HepG2 (cell line): ENCODE results near the gene RAPSN. TPM values are rescaled to one million over a fixed set of nuclear protein-coding genes. Genes with fewer than 3 reads are reported as not detected.

Experiments
- ATAC-seq: fragments of 200-7000 bp; cut with Tn5 transposase; 3 replicates; pipeline ENCODE4 v1.9.1; 2020; ENCODE audit warnings: mild to moderate bottlenecking, moderate library complexity
- BruUV-seq: library from RNA; stranded (reverse); fragments of 400-500 nt; replicated peaks from 2 replicates; lab custom pipeline; 2021; lab: Mats Ljungman, UMichigan
- CTCF ChIA-PET: fragments of 300-600 bp; formaldehyde crosslinking; extraction: SDS; loops from one replicate; lab custom pipeline; 2021; ENCODE audit warnings: low total read pairs, inconsistent platforms, low intra/inter-chr PET ratio; lab: Yijun Ruan, JAX
- POLR2A ChIA-PET: fragments of 350-600 bp; sonication (Branson Sonifier 250); formaldehyde crosslinking; loops from one replicate; lab custom pipeline; 2020; ENCODE audit warnings: antibody characterized with exemption, inconsistent platforms; lab: Yijun Ruan, JAX
- DNase-seq: peaks from one replicate; pipeline ENCODE4 v3.0.0-alpha.2; 2015; ENCODE audit warnings: low spot score
- FAIRE-seq: peaks from 3 replicates; lab custom pipeline; 2011; peaks lifted over from hg19 to GRCh38; lab: Jason Lieb, UNC
- H2AFZ ChIP-seq: one replicate; pipeline ENCODE4 v1.6.1; 2011; ENCODE audit warnings: low read length, inconsistent platforms
- H3K27ac ChIP-seq: fragments of 300-600 bp; 3 replicates; pipeline ENCODE4 v1.8.0; 2011; ENCODE audit warnings: mixed run types, mild to moderate bottlenecking, mixed read lengths, low read length, inconsistent platforms; ENCODE audit not compliant: insufficient read depth; ENCODE audit errors: extremely low read length
- H3K27me3 ChIP-seq, 2 experiments: fragments of 200-600 bp in 1 of 2; 2 replicates in 1 of 2; 3 replicates in 1 of 2; pipeline versions ENCODE4 v1.6.0 to v1.8.0; 2011; ENCODE audit warnings: low read length in 2 of 2, mild to moderate bottlenecking in 2 of 2, moderate library complexity in 2 of 2, inconsistent platforms in 1 of 2; ENCODE audit not compliant: insufficient read depth in 2 of 2, control insufficient read depth in 1 of 2
- H3K36me3 ChIP-seq, 2 experiments: fragments of 200-600 bp in 1 of 2; replicated peaks in 1 of 2; 2 replicates in 1 of 2; 3 replicates in 1 of 2; pipeline versions ENCODE4 v1.5.1 to v1.8.0; 2011; ENCODE audit warnings: low read length in 2 of 2, inconsistent platforms in 1 of 2; ENCODE audit not compliant: insufficient read depth in 2 of 2, control insufficient read depth in 1 of 2
- H3K4me1 ChIP-seq: 2 replicates; pipeline ENCODE4 v1.5.1; 2012; ENCODE audit warnings: low read length, inconsistent platforms; ENCODE audit not compliant: insufficient read depth
- H3K4me2 ChIP-seq: 2 replicates; pipeline ENCODE4 v1.6.0; 2011; ENCODE audit warnings: low read depth, low read length, inconsistent platforms
- H3K4me3 ChIP-seq, 3 experiments: fragments of 200-600 bp in 1 of 3; sonication (generic), shearing (Covaris generic) in 1 of 3; replicated peaks in 1 of 3; 2 replicates each; pipeline ENCODE4 v1.5.1; 2011 to 2016; ENCODE audit warnings: low read length in 3 of 3, inconsistent platforms in 2 of 3, low read depth in 2 of 3, mild to moderate bottlenecking in 2 of 3, control low read depth in 1 of 3, mixed read lengths in 1 of 3; ENCODE audit not compliant: insufficient read depth in 1 of 3
- H3K79me2 ChIP-seq: one replicate; pipeline ENCODE4 v1.6.1; 2011; ENCODE audit warnings: low read length, inconsistent platforms; ENCODE audit not compliant: insufficient read depth
- H3K9ac ChIP-seq: 2 replicates; pipeline ENCODE4 v1.6.0; 2011; ENCODE audit warnings: mild to moderate bottlenecking, low read depth, low read length, inconsistent platforms; ENCODE audit not compliant: insufficient read depth
- H3K9me3 ChIP-seq: 2 replicates; pipeline ENCODE4 v1.5.1; 2012; ENCODE audit warnings: mild to moderate bottlenecking, low read length
- H4K20me1 ChIP-seq: 2 replicates; pipeline ENCODE4 v1.6.0; 2011; ENCODE audit warnings: inconsistent platforms, mild to moderate bottlenecking, low read length, moderate library complexity; ENCODE audit not compliant: insufficient read depth
- CAMTA2 ChIP-seq: sonication (generic); formaldehyde crosslinking; IDR thresholded peaks from 2 replicates; pipeline ENCODE4 v1.4.0; 2020; ENCODE audit warnings: mild to moderate bottlenecking, missing genetic modification reagents, borderline replicate concordance
- CCAR2 ChIP-seq: fragments of 200-400 bp; formaldehyde crosslinking; optimal IDR thresholded peaks from 2 replicates; pipeline ENCODE3; 2018; ENCODE audit warnings: low read depth, mild to moderate bottlenecking, low read length, moderate library complexity
- CENPX ChIP-seq: sonication (generic); formaldehyde crosslinking; IDR thresholded peaks from 2 replicates; pipeline ENCODE4 v1.9.0; 2021; ENCODE audit warnings: mild to moderate bottlenecking, missing genetic modification reagents, moderate library complexity
- GATAD1 ChIP-seq: IDR thresholded peaks from 2 replicates; pipeline ENCODE4 v1.6.1; 2016; ENCODE audit warnings: missing genetic modification reagents, missing compliant biosample characterization
- HNRNPLL ChIP-seq: fragments of 200-400 bp; formaldehyde crosslinking; IDR thresholded peaks from 2 replicates; pipeline ENCODE4 v1.6.1; 2017; ENCODE audit warnings: mild to moderate bottlenecking, low read depth, low read length; ENCODE audit not compliant: poor library complexity, severe bottlenecking
- JUN ChIP-seq: sonication (generic); formaldehyde crosslinking; IDR thresholded peaks from 2 replicates; pipeline ENCODE4 v1.4.0; 2020; ENCODE audit warnings: mild to moderate bottlenecking, missing genetic modification reagents
- MAFF ChIP-seq: IDR thresholded peaks from 2 replicates; pipeline ENCODE4 v1.6.1; 2011; ENCODE audit warnings: low read depth, low read length, improper control_type of control experiment
- MTERF4 ChIP-seq: sonication (generic); formaldehyde crosslinking; IDR thresholded peaks from 2 replicates; pipeline ENCODE4 v1.8.0; 2023; ENCODE audit warnings: mild to moderate bottlenecking, missing genetic modification reagents
- NBN ChIP-seq: fragments of 450-650 bp; conservative IDR thresholded peaks from 2 replicates; pipeline ENCODE4 v1.6.1; 2017
- NFE2L2 ChIP-seq: fragments of 150-350 bp; IDR thresholded peaks from 2 replicates; pipeline ENCODE4 v1.6.1; 2014; ENCODE audit warnings: low read length
- NFYB ChIP-seq: sonication (generic); formaldehyde crosslinking; IDR thresholded peaks from 2 replicates; pipeline ENCODE4 v1.4.0; 2020; ENCODE audit warnings: missing genetic modification reagents
- NONO ChIP-seq, 2 experiments: fragments of 450-650 bp in 1 of 2; sonication (generic) in 1 of 2; formaldehyde crosslinking in 1 of 2; IDR thresholded peaks in 1 of 2; conservative IDR thresholded peaks in 1 of 2; 2 replicates each; pipeline versions ENCODE4 v1.6.1 to v1.8.0; 2017 to 2022; ENCODE audit warnings: mild to moderate bottlenecking in 1 of 2, missing genetic modification reagents in 1 of 2, moderate library complexity in 1 of 2
- RFX5 ChIP-seq: IDR thresholded peaks from 2 replicates; pipeline ENCODE4 v1.6.1; 2011; ENCODE audit warnings: low read depth, low read length, improper control_type of control experiment
- SSRP1 ChIP-seq: IDR thresholded peaks from 2 replicates; pipeline ENCODE4 v1.6.1; 2016; ENCODE audit warnings: control low read depth
- TBX3 ChIP-seq: fragments of 450-650 bp; IDR thresholded peaks from 2 replicates; pipeline ENCODE4 v1.6.1; 2017; ENCODE audit warnings: antibody characterized with exemption, mild to moderate bottlenecking, inconsistent platforms, borderline replicate concordance
- TOE1 ChIP-seq: sonication (generic); formaldehyde crosslinking; IDR thresholded peaks from 2 replicates; pipeline ENCODE4 v1.4.0; 2020; ENCODE audit warnings: mild to moderate bottlenecking, missing genetic modification reagents
- XBP1 ChIP-seq: sonication (generic); formaldehyde crosslinking; IDR thresholded peaks from 2 replicates; pipeline ENCODE4 v1.5.0; 2020; ENCODE audit warnings: missing genetic modification reagents
- ZBTB39 ChIP-seq: sonication (generic); formaldehyde crosslinking; IDR thresholded peaks from 2 replicates; pipeline ENCODE4 v1.5.0; 2020; ENCODE audit warnings: missing genetic modification reagents
- ZNF597 ChIP-seq: sonication (generic); formaldehyde crosslinking; IDR thresholded peaks from 2 replicates; pipeline ENCODE4 v1.5.0; 2020; ENCODE audit warnings: missing genetic modification reagents
- ZNF777 ChIP-seq: sonication (generic); formaldehyde crosslinking; IDR thresholded peaks from 2 replicates; pipeline ENCODE4 v1.4.0; 2020; ENCODE audit warnings: missing genetic modification reagents
- WGBS: methylation state at CpG from one replicate; pipeline ENCODE4 v1.1.6; 2017; ENCODE audit warnings: low lambda C conversion rate; 5-methylcytosine and 5-hydroxymethylcytosine counted together
- in situ Hi-C: cut with HindIII; loops from 2 replicates; pipeline ENCODE4 v1.10.0; 2017; ENCODE audit warnings: low pct_unique_long_range_greater_than_20kb; ENCODE audit not compliant: extremely low pct_ligation_motif_present
- intact Hi-C: fragments of 100-400 bp; cut with micrococcal nuclease; formaldehyde crosslinking; loops from one replicate; pipeline ENCODE4 v1.10.0; 2022; ENCODE audit not compliant: unreplicated experiment
- polyA plus RNA-seq, 8 experiments: library from polyadenylated mRNA; depleted of rRNA in 3 of 8; stranded (reverse) in 7 of 8; unstranded in 1 of 8; fragments of >200 nt; fragmentation: Illumina TruSeq in 4 of 8; extraction: Trizol in 4 of 8; gene quantifications; 2 replicates each; pipeline versions ENCODE4 v1.2.1 to v1.2.3, GENCODE V29; 2011 to 2016; ENCODE audit warnings: low read depth in 4 of 8, missing spikeins in 1 of 8, mixed read lengths in 1 of 8; ENCODE audit not compliant: insufficient read depth in 1 of 8
- total RNA-seq, 5 experiments: library from RNA; depleted of rRNA; stranded (reverse); fragments of >200 nt; fragmentation: Illumina TruSeq; extraction: Trizol; gene quantifications; 2 replicates each; pipeline ENCODE4 v1.2.3, GENCODE V29; 2016; ENCODE audit warnings: low read depth in 1 of 5

Gene RAPSN
- total and polyA plus RNA-seq, 2 of the 13 experiments (the other 11 are each of a cell fraction or from before 2014, with no cell fraction given), result 0.15 to 1.2 TPM

GRCh38 chr11:47466201-47466600, 17.3 kb upstream of the RAPSN start:
- H3K9ac ChIP-seq, result no peak overlapping the region
- DNase-seq (no peak), ATAC-seq (no peak), FAIRE-seq (no peak)
- peaks cover 12 to 55% of the 10 kb centered on the region in 2 experiments for H3K36me3 ChIP-seq
- POLR2A ChIA-PET, result no interaction called here
- intact Hi-C loops, result no loop called here
- H3K4me1 ChIP-seq, result peaks cover 18% of the 10 kb centered on the region
- H3K4me2 ChIP-seq, result no peak overlapping the region
- no peak overlapping the region for H2AFZ ChIP-seq
- no peaks in the 10 kb centered on the region for H3K27me3 ChIP-seq
- H3K27ac ChIP-seq, result no peak overlapping the region
- CTCF ChIA-PET, result no interaction called here
- no peaks in the 10 kb centered on the region for H3K79me2 ChIP-seq
- in situ Hi-C loops, result no loop called here
- no peak for TF ChIP-seq NONO (IDR thresholded peaks at IDR 0.05)
- TF ChIP-seq NONO (CRISPR knock-in tag; conservative IDR thresholded peaks at IDR 0.05), result no peak
- no peak for TF ChIP-seq CCAR2
- TF ChIP-seq RFX5, result no peak
- TF ChIP-seq CENPX (CRISPR knock-in tag), result no peak
- TF ChIP-seq ZNF777 (CRISPR knock-in tag), result no peak
- no peak for TF ChIP-seq HNRNPLL
- TF ChIP-seq NFE2L2, result no peak
- no peak for TF ChIP-seq TOE1 (CRISPR knock-in tag)
- no peak for TF ChIP-seq CAMTA2 (CRISPR knock-in tag)
- no peak for TF ChIP-seq NBN
- TF ChIP-seq GATAD1 (CRISPR knock-in tag), result no peak
- TF ChIP-seq ZBTB39, result no peak
- TF ChIP-seq NFYB (CRISPR knock-in tag), result no peak
- no peak for TF ChIP-seq JUN (CRISPR knock-in tag)
- no peak for TF ChIP-seq TBX3
- no peak for TF ChIP-seq ZNF597 (CRISPR knock-in tag)
- TF ChIP-seq MTERF4, result no peak
- no peak for TF ChIP-seq XBP1 (CRISPR knock-in tag)
- TF ChIP-seq SSRP1 (CRISPR knock-in tag), result no peak
- no peak for TF ChIP-seq MAFF
- H3K9me3 ChIP-seq, result no peaks in the 10 kb centered on the region
- no peaks in the 10 kb centered on the region for H4K20me1 ChIP-seq
- no peak overlapping the region for H3K4me3 ChIP-seq
- no TSS peak for BruUV-seq
- 94% methylated on average over 5 of the region's 5 CpGs for WGBS
